Parathyroid adenoma (tissue), 2 donors: ENCODE measurements around the gene SLC4A11.

Source experiments
- H2AFZ ChIP-seq: fragments of 300-600 bp; sonication (generic); one replicate; pipeline ENCODE4 v1.7.0; 2017; ENCODE audit warnings: antibody characterized with exemption, mild to moderate bottlenecking
- H3K27ac ChIP-seq: fragments of 300-600 bp; sonication (generic); one replicate; pipeline ENCODE4 v1.7.0; 2017
- H3K27me3 ChIP-seq: fragments of 300-600 bp; sonication (generic); one replicate; pipeline ENCODE4 v1.7.0; 2017; ENCODE audit warnings: low read length; ENCODE audit not compliant: control insufficient read depth, insufficient read depth
- H3K36me3 ChIP-seq: fragments of 300-600 bp; sonication (generic); one replicate; pipeline ENCODE4 v1.7.0; 2017; ENCODE audit warnings: low read length; ENCODE audit not compliant: control insufficient read depth, insufficient read depth
- H3K4me1 ChIP-seq: fragments of 300-600 bp; sonication (generic); one replicate; pipeline ENCODE4 v1.7.0; 2017; ENCODE audit warnings: control low read depth
- H3K4me2 ChIP-seq: fragments of 300-600 bp; sonication (generic); one replicate; pipeline ENCODE4 v1.7.0; 2017; ENCODE audit warnings: low read length
- H3K4me3 ChIP-seq: fragments of 300-600 bp; sonication (generic); one replicate; pipeline ENCODE4 v1.7.0; 2017; ENCODE audit warnings: low read depth, low read length
- H3K79me2 ChIP-seq: fragments of 300-600 bp; sonication (generic); one replicate; pipeline ENCODE4 v1.7.0; 2017; ENCODE audit warnings: control low read depth
- H3K9ac ChIP-seq: fragments of 300-600 bp; sonication (generic); one replicate; pipeline ENCODE4 v1.7.0; 2017; ENCODE audit warnings: mild to moderate bottlenecking
- H3K9me3 ChIP-seq: fragments of 300-600 bp; sonication (generic); one replicate; pipeline ENCODE4 v1.7.0; 2017; ENCODE audit warnings: low read length; ENCODE audit not compliant: control insufficient read depth
- TF ChIP-seq, protein P1 (sequence below): fragments of 300-600 bp; sonication (generic); IDR thresholded peaks from one replicate; pipeline ENCODE4 v1.7.0; 2017; ENCODE audit warnings: antibody characterized with exemption, mild to moderate bottlenecking
- donor health status: primary hyperparathyroidism.

The SLC4A11 gene

DNA sequence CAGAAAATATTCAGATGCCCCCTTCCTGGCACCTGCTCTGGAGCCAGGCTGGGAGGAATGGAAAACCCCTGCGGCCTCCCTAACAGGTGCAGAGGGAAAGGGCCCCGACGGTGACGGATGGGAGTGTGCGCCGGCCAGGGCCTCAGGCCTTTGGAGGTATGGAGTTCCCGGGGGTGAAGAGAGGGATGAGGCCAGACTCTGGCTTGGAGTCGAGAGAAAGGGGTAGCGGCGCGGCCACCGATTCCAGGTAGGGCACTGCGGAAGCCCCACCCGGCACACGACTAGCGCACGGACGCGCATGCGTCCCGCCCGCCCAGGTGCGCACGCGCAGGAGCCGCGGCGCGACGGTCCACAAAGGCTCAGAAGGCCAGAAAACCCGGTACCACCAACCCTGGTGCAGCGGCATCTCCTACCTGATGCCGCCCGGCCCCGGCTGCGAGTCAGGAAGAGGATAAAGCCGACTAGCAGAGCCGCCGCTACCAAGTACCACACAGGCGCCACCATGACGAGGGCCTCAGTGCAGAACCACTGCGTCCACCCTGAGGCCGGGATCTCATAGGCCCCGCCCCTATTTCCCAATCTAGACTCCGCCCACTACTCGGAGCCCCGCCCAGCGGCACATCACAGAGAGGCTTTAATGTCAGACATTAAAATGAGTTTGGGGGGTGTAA lies 34.7 kb downstream of the SLC4A11 start, which contains the start of gene DDRGK1:
Gene DDRGK1, minus strand, starts transcription at position 559 of the 671 bp plus-strand sequence. Its CDS starts 55 bp downstream, at position 504.
- Histone ChIP-seq H3K4me3 (peak within 1 kb of the TSS; percentile 88), H3K79me2 (peaks cover 19% of the 10 kb centered on the region), H3K4me1 (peaks cover 8% of the 10 kb centered on the region), H3K9me3 (no peaks in the 10 kb centered on the region), H3K36me3 (no peaks in the 10 kb centered on the region), H3K9ac (peak within 1 kb of the TSS; percentile 77), H3K27me3 (no peaks in the 10 kb centered on the region), H2AFZ (peak within 1 kb of the TSS; percentile 84), H3K27ac (peak within 1 kb of the TSS; percentile 71), H3K4me2 (peak within 1 kb of the TSS; percentile 97)
- TF ChIP-seq, protein P1, sequence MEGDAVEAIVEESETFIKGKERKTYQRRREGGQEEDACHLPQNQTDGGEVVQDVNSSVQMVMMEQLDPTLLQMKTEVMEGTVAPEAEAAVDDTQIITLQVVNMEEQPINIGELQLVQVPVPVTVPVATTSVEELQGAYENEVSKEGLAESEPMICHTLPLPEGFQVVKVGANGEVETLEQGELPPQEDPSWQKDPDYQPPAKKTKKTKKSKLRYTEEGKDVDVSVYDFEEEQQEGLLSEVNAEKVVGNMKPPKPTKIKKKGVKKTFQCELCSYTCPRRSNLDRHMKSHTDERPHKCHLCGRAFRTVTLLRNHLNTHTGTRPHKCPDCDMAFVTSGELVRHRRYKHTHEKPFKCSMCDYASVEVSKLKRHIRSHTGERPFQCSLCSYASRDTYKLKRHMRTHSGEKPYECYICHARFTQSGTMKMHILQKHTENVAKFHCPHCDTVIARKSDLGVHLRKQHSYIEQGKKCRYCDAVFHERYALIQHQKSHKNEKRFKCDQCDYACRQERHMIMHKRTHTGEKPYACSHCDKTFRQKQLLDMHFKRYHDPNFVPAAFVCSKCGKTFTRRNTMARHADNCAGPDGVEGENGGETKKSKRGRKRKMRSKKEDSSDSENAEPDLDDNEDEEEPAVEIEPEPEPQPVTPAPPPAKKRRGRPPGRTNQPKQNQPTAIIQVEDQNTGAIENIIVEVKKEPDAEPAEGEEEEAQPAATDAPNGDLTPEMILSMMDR = no peak

DNA sequence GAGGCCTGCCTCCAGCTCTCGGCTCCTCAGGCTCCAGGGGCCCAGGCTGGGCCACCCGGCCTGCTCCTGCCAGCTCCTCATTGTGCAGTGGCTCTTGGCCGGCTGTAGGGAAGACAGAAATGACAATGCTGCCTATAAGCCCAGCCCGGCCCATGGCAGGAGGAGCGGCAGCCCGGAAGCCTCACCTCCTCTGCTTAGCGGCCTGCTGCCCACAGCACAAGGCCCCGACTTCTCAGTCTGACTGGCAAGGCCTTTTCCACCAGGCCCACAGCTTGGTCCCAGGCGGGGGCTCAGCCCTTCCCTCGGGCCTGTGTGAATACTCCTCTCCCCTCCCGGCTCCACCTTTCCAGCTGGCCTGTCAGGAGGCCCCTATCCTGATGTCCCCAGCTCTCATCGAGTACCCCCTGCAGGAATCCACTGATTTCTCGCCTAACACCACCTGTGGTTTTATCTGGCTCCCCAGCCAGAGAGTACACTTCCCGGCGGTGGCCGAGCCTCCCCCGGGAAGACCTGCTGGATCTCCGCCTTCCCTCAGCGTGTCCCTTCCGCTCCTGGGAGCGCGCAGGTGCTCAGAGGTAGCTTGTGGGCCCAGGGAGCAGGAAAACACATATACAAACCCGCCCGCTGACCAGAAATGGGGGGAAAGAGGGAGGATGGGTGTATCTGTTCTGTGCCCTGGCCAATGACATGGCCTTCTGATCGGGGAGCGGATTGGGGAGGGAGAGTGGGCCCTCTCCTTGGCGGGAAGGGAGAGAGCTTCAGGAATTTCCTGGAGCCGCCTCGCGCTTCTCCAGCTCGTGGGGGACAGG lies 35.5 kb downstream of the SLC4A11 start:
- TF ChIP-seq, protein P1 = no peak

DNA sequence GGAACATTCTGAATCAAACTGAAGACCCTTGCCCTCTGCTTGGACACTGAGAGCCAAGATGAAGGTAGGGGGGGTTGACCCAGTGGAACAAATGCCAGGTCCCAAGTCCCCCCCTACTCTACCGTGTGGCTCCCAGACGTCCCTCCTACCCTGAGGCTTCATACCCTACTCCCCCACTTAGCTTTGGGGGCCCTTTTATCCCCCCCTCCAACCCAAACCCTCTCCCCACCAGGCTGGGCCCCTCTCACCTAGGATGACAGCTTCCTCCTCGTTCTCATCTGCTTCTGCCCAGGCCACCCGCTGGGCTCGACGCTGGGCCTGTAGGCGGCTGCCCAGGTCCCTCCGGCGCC lies 36.0 kb downstream of the SLC4A11 start:
- Histone ChIP-seq H3K4me1 (peaks cover 8% of the 10 kb centered on the region), H3K27me3 (no peaks in the 10 kb centered on the region)
- TF ChIP-seq, protein P1 = no peak

More for the DNA sequence above, 35.5 kb downstream of the SLC4A11 start:
- Histone ChIP-seq H3K36me3 (no peaks in the 10 kb centered on the region), H3K79me2 (peaks cover 19% of the 10 kb centered on the region), H2AFZ (peak overlapping the region; percentile 84), H3K4me2 (peak overlapping the region; percentile 97), H3K4me3 (peak overlapping the region; percentile 88), H3K27ac (peak overlapping the region; percentile 71), H3K27me3 (no peaks in the 10 kb centered on the region), H3K9ac (peak overlapping the region; percentile 77), H3K9me3 (no peaks in the 10 kb centered on the region), H3K4me1 (peaks cover 8% of the 10 kb centered on the region)

DNA sequence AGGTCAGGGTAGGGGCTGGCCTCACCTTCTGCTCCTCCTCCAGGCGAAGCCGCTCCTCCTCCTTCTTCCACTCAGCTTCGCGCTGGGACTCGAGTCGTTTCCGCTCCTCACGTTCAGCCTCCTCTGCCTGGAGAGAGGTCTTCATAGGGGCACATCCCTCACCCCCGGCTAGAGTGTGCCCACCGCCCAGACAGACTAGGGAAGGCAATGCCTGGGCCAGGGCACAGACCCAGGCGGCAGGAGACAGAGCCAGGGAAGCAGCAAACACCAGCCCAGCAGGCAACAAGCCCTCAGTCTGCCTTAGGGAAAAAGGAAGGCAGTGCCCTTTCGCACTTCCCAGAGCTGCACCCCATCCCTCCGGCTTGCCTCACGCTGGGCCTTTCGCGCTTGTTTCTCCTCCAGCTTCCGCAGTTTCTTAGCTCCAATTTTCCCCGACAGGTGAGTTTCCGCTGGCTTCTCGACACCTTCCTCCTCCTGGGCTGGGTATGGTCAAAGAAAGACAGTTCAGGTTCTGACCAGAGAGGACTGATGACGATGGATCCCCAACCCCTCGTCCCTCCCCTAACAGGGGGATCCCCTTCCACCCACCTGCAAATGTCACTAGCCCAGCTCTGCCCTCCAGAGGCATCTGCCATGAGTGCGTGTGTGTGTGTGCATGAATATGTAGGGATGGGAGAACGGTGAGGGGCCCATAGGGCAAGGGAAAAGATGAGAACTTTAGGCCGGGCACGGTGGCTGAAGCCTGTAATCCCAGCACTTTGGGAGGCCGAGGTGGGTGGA lies 38.8 kb downstream of the SLC4A11 start:
- Histone ChIP-seq H2AFZ (no peak overlapping the region), H3K9ac (no peak overlapping the region), H3K27me3 (no peaks in the 10 kb centered on the region), H3K27ac (no peak overlapping the region), H3K79me2 (peaks cover 19% of the 10 kb centered on the region), H3K9me3 (no peaks in the 10 kb centered on the region), H3K36me3 (no peaks in the 10 kb centered on the region), H3K4me1 (peaks cover 8% of the 10 kb centered on the region), H3K4me3 (no peak overlapping the region), H3K4me2 (no peak overlapping the region)
- TF ChIP-seq, protein P1 = no peak

More for the DNA sequence above, 36.0 kb downstream of the SLC4A11 start:
- Histone ChIP-seq H3K4me3 (peak overlapping the region; percentile 88), H3K4me2 (peak overlapping the region; percentile 97), H3K36me3 (no peaks in the 10 kb centered on the region), H3K79me2 (peaks cover 19% of the 10 kb centered on the region), H2AFZ (peak overlapping the region; percentile 84), H3K9ac (peak overlapping the region; percentile 77), H3K9me3 (no peaks in the 10 kb centered on the region), H3K27ac (peak overlapping the region; percentile 71)
